Measurements from ENCODE around the gene SGIP1. TPM values are rescaled to one million over a fixed set of nuclear protein-coding genes. Genes with fewer than 3 reads are reported as not detected.

SGIP1 gene
- polyA plus RNA-seq, 4 donors, result 9.8 to 20.6 (median 14.4) TPM

- DNase-seq (ENCODE audit: low read depth in 4 of 4, low spot score in 2 of 4), result no peak
These were observed 12.1 kb upstream of the SGIP1 start for GRCh38 chr1:66521721-66522365.

GRCh38 chr1:66523562-66523961 lies 10.4 kb upstream of the SGIP1 start:
- DNase-seq (ENCODE audit: low read depth in 4 of 4, low spot score in 2 of 4), result no peak

GRCh38 chr1:66525086-66525485 lies 8.9 kb upstream of the SGIP1 start:
- no peak for DNase-seq (ENCODE audit: low read depth in 4 of 4, low spot score in 2 of 4)

GRCh38 chr1:66526036-66526435 lies 7.9 kb upstream of the SGIP1 start:
- DNase-seq (ENCODE audit: low read depth in 4 of 4, low spot score in 2 of 4), result no peak

- no peak for DNase-seq (ENCODE audit: low read depth in 4 of 4, low spot score in 2 of 4)
These were observed 7.0 kb upstream of the SGIP1 start for GRCh38 chr1:66526991-66527390.

GRCh38 chr1:66527686-66528085 lies 6.3 kb upstream of the SGIP1 start:
- no peak for DNase-seq (ENCODE audit: low read depth in 4 of 4, low spot score in 2 of 4)

GRCh38 chr1:66528580-66528979 lies 5.4 kb upstream of the SGIP1 start:
- DNase-seq (ENCODE audit: low read depth in 4 of 4, low spot score in 2 of 4), result no peak

GRCh38 chr1:66532214-66532613 lies 1.7 kb upstream of the SGIP1 start:
- DNase-seq (ENCODE audit: low read depth in 4 of 4, low spot score in 2 of 4), result no peak

- peak; percentile 51 to 84 (median 58) for DNase-seq (ENCODE audit: low read depth in 4 of 4, low spot score in 2 of 4)
These were observed 862 bp upstream of the SGIP1 start for GRCh38 chr1:66532798-66533783.

- no peak for DNase-seq (ENCODE audit: low read depth in 4 of 4, low spot score in 2 of 4)
These were observed 1.1 kb downstream of the SGIP1 start for GRCh38 chr1:66535061-66535460.

- DNase-seq (ENCODE audit: low read depth in 4 of 4, low spot score in 2 of 4), result no peak
These were observed 1.9 kb downstream of the SGIP1 start for GRCh38 chr1:66535853-66536252.

GRCh38 chr1:66537718-66538117 lies 3.8 kb downstream of the SGIP1 start:
- DNase-seq (ENCODE audit: low read depth in 4 of 4, low spot score in 2 of 4), result no peak

GRCh38 chr1:66539491-66539890 lies 5.5 kb downstream of the SGIP1 start:
- DNase-seq (ENCODE audit: low read depth in 4 of 4, low spot score in 2 of 4), result no peak

- DNase-seq (ENCODE audit: low read depth in 4 of 4, low spot score in 2 of 4), result no peak
These were observed 6.6 kb downstream of the SGIP1 start for GRCh38 chr1:66540434-66541032.

- no peak for DNase-seq (ENCODE audit: low read depth in 4 of 4, low spot score in 2 of 4)
These were observed 8.4 kb downstream of the SGIP1 start for GRCh38 chr1:66542314-66542713.

GRCh38 chr1:66542811-66543767 lies 9.1 kb downstream of the SGIP1 start:
- no peak for DNase-seq (ENCODE audit: low read depth in 4 of 4, low spot score in 2 of 4)

GRCh38 chr1:66546047-66546810 lies 12.3 kb downstream of the SGIP1 start:
- no peak for DNase-seq (ENCODE audit: low read depth in 4 of 4, low spot score in 2 of 4)

GRCh38 chr1:66549017-66549416 lies 15.1 kb downstream of the SGIP1 start:
- DNase-seq (ENCODE audit: low read depth in 4 of 4, low spot score in 2 of 4), result no peak

GRCh38 chr1:66550243-66550642 lies 16.3 kb downstream of the SGIP1 start:
- no peak for DNase-seq (ENCODE audit: low read depth in 4 of 4, low spot score in 2 of 4)

GRCh38 chr1:66552287-66552686 lies 18.3 kb downstream of the SGIP1 start:
- no peak for DNase-seq (ENCODE audit: low read depth in 4 of 4, low spot score in 2 of 4)
